H1 (cell line): ENCODE results near the gene SPOPL. TPM values are rescaled to one million over a fixed set of nuclear protein-coding genes. Genes with fewer than 3 reads are reported as not detected.

Source experiments
- CTCF ChIA-PET: fragments of 300-600 bp; sonication (Branson Sonifier 250); formaldehyde crosslinking; loops from one replicate; lab custom pipeline; 2021; ENCODE audit not compliant: partially characterized antibody; lab: Charles Lee
- POLR2A ChIA-PET: fragments of 300-600 bp; sonication (Branson Sonifier 250); formaldehyde crosslinking; loops from one replicate; lab custom pipeline; 2021; ENCODE audit warnings: inconsistent platforms; ENCODE audit not compliant: partially characterized antibody; lab: Charles Lee
- DNase-seq, 2 experiments: peaks; one replicate each; pipeline versions ENCODE4 v3.0.0 to v3.0.0-alpha.2; 2010 to 2022; ENCODE audit warnings: low spot score in 2 of 2, low read depth in 1 of 2, mixed read lengths in 1 of 2
- FAIRE-seq: peaks from 2 replicates; lab custom pipeline; 2011; peaks lifted over from hg19 to GRCh38; lab: Jason Lieb, UNC
- H2AFZ ChIP-seq: 2 replicates; pipeline ENCODE4 v1.8.1; 2012; ENCODE audit warnings: low read length, inconsistent platforms
- H2AK5ac ChIP-seq: 2 replicates; pipeline ENCODE4 v1.6.1; 2013; ENCODE audit warnings: low read depth, low read length
- H2BK120ac ChIP-seq: replicated peaks from 2 replicates; pipeline ENCODE3; 2013; ENCODE audit warnings: low read depth, low read length, inconsistent platforms
- H2BK12ac ChIP-seq: 2 replicates; pipeline ENCODE4 v1.6.1; 2013; ENCODE audit warnings: low read depth, low read length
- H2BK15ac ChIP-seq: 2 replicates; pipeline ENCODE4 v1.6.1; 2013; ENCODE audit warnings: low read length
- H2BK20ac ChIP-seq: 2 replicates; pipeline ENCODE4 v1.6.1; 2013; ENCODE audit warnings: low read length
- H2BK5ac ChIP-seq: 2 replicates; pipeline ENCODE4 v1.6.1; 2013; ENCODE audit warnings: low read depth, low read length
- H3K14ac ChIP-seq: 2 replicates; pipeline ENCODE4 v1.6.1; 2013; ENCODE audit warnings: inconsistent platforms; ENCODE audit not compliant: insufficient read length
- H3K18ac ChIP-seq: 2 replicates; pipeline ENCODE4 v1.6.1; 2013; ENCODE audit warnings: low read length; ENCODE audit errors: extremely low read depth
- H3K23ac ChIP-seq: 2 replicates; pipeline ENCODE4 v1.6.1; 2013; ENCODE audit warnings: inconsistent platforms; ENCODE audit not compliant: insufficient read length
- H3K23me2 ChIP-seq: 2 replicates; pipeline ENCODE4 v1.6.1; 2013; ENCODE audit warnings: low read depth, low read length
- H3K27ac ChIP-seq: 2 replicates; pipeline ENCODE4 v1.6.1; 2011; ENCODE audit warnings: low read depth, low read length, inconsistent platforms
- H3K27me3 ChIP-seq, 4 experiments: replicated peaks in 1 of 4; 1 replicate in 1 of 4; 2 replicates in 3 of 4; pipeline versions ENCODE4 v1.6.1 to v1.8.1; 2011 to 2013; ENCODE audit warnings: low read length in 3 of 4, mild to moderate bottlenecking in 3 of 4, inconsistent platforms in 2 of 4, mixed read lengths in 2 of 4, moderate library complexity in 1 of 4; ENCODE audit not compliant: control insufficient read depth in 3 of 4, insufficient read depth in 3 of 4; ENCODE audit errors: extremely low read depth in 1 of 4
- H3K36me3 ChIP-seq, 4 experiments: 2 replicates each; pipeline versions ENCODE4 v1.6.1 to v1.8.1; 2011 to 2013; ENCODE audit warnings: mild to moderate bottlenecking in 4 of 4, low read length in 3 of 4, moderate library complexity in 2 of 4, control low read depth in 1 of 4, inconsistent platforms in 1 of 4; ENCODE audit not compliant: insufficient read depth in 4 of 4, control insufficient read depth in 2 of 4
- H3K4ac ChIP-seq: replicated peaks from 2 replicates; pipeline ENCODE3; 2013; ENCODE audit warnings: low read length, low read depth, mixed read lengths, inconsistent platforms; ENCODE audit not compliant: insufficient read length
- H3K4me1 ChIP-seq, 4 experiments: replicated peaks in 1 of 4; 1 replicate in 1 of 4; 2 replicates in 3 of 4; pipeline versions ENCODE4 v1.6.1 to v1.8.1; 2011 to 2013; ENCODE audit warnings: low read length in 3 of 4, inconsistent platforms in 2 of 4, mixed read lengths in 1 of 4; ENCODE audit not compliant: insufficient read depth in 4 of 4, control insufficient read depth in 3 of 4
- H3K4me2 ChIP-seq, 2 experiments: 2 replicates each; pipeline versions ENCODE4 v1.6.1 to v1.8.1; 2011 to 2013; ENCODE audit warnings: low read depth in 2 of 2, low read length in 2 of 2, control low read depth in 1 of 2, inconsistent platforms in 1 of 2, mild to moderate bottlenecking in 1 of 2; ENCODE audit not compliant: insufficient read depth in 1 of 2
- H3K4me3 ChIP-seq, 4 experiments: fragments of 200-600, 300-600 bp in 1 of 4; sonication (generic), shearing (Covaris generic), sonication (Bioruptor Twin) in 1 of 4; 2 replicates each; pipeline versions ENCODE4 v1.5.1 to v1.8.1; 2011 to 2016; ENCODE audit warnings: low read length in 4 of 4, low read depth in 3 of 4, control low read depth in 2 of 4, inconsistent platforms in 2 of 4, mild to moderate bottlenecking in 2 of 4, mixed read lengths in 1 of 4, moderate library complexity in 1 of 4; ENCODE audit not compliant: insufficient read depth in 2 of 4; ENCODE audit errors: extremely low read depth in 1 of 4
- H3K56ac ChIP-seq: replicated peaks from 2 replicates; pipeline ENCODE3; 2013; ENCODE audit warnings: low read depth, mild to moderate bottlenecking, mixed read lengths, low read length, inconsistent platforms; ENCODE audit not compliant: insufficient read length
- H3K79me1 ChIP-seq: 2 replicates; pipeline ENCODE4 v1.6.1; 2013; ENCODE audit warnings: low read depth, low read length, control low read depth
- H3K79me2 ChIP-seq, 2 experiments: 2 replicates each; pipeline versions ENCODE4 v1.6.1 to v1.8.1; 2012 to 2013; ENCODE audit warnings: low read length in 2 of 2, mild to moderate bottlenecking in 2 of 2, inconsistent platforms in 1 of 2; ENCODE audit not compliant: insufficient read depth in 2 of 2, control insufficient read depth in 1 of 2
- H3K9ac ChIP-seq, 4 experiments: replicated peaks in 1 of 4; 1 replicate in 1 of 4; 2 replicates in 3 of 4; pipeline versions ENCODE4 v1.6.1 to v1.8.1; 2011 to 2013; ENCODE audit warnings: low read depth in 3 of 4, low read length in 3 of 4, control low read depth in 2 of 4, mild to moderate bottlenecking in 2 of 4, moderate library complexity in 2 of 4, inconsistent platforms in 1 of 4; ENCODE audit errors: extremely low read depth in 1 of 4
- H3K9me3 ChIP-seq, 2 experiments: 2 replicates each; pipeline versions ENCODE4 v1.6.1 to v1.8.1; 2012 to 2013; ENCODE audit warnings: mild to moderate bottlenecking in 2 of 2, moderate library complexity in 2 of 2, control low read depth in 1 of 2, inconsistent platforms in 1 of 2, low read depth in 1 of 2, low read length in 1 of 2, mixed read lengths in 1 of 2; ENCODE audit not compliant: insufficient read depth in 2 of 2
- H4K20me1 ChIP-seq, 2 experiments: replicated peaks in 1 of 2; 2 replicates each; pipeline versions ENCODE3 to v1.8.1; 2011 to 2013; ENCODE audit warnings: inconsistent platforms in 2 of 2, low read length in 2 of 2, mild to moderate bottlenecking in 1 of 2; ENCODE audit not compliant: insufficient read depth in 2 of 2, control insufficient read depth in 1 of 2
- H4K5ac ChIP-seq: 2 replicates; pipeline ENCODE4 v1.6.1; 2013; ENCODE audit warnings: low read length, low read depth, mixed read lengths, inconsistent platforms; ENCODE audit not compliant: insufficient read length
- H4K8ac ChIP-seq: 2 replicates; pipeline ENCODE4 v1.8.0; 2013; ENCODE audit warnings: mild to moderate bottlenecking, moderate library complexity, low read length, inconsistent platforms; ENCODE audit not compliant: insufficient read depth; ENCODE audit errors: extremely low read depth
- H4K91ac ChIP-seq: replicated peaks from 2 replicates; pipeline ENCODE3; 2013; ENCODE audit warnings: low read length, mixed read lengths, inconsistent platforms; ENCODE audit not compliant: insufficient read length
- CHD1 ChIP-seq: IDR thresholded peaks from 2 replicates; pipeline ENCODE4 v1.6.1; 2012; ENCODE audit warnings: low read depth, low read length, improper control_type of control experiment
- CHD2 ChIP-seq: IDR thresholded peaks from 2 replicates; pipeline ENCODE4 v1.6.1; 2012; ENCODE audit warnings: low read length, improper control_type of control experiment
- E2F6 ChIP-seq: IDR thresholded peaks from 2 replicates; pipeline ENCODE4 v1.6.1; 2012; ENCODE audit warnings: inconsistent platforms
- EP300 ChIP-seq, 2 experiments: IDR thresholded peaks; 1 replicate in 1 of 2; 2 replicates in 1 of 2; pipeline ENCODE4 v1.6.1; 2011 to 2012; ENCODE audit warnings: low read depth in 2 of 2, low read length in 2 of 2, mild to moderate bottlenecking in 2 of 2, borderline replicate concordance in 1 of 2, inconsistent platforms in 1 of 2, moderate library complexity in 1 of 2
- HDAC2 ChIP-seq, 2 experiments: fragments of 300-600 bp in 1 of 2; sonication (generic) in 1 of 2; IDR thresholded peaks; 2 replicates each; pipeline ENCODE4 v1.6.1; 2011 to 2012; ENCODE audit warnings: low read depth in 2 of 2, low read length in 2 of 2, mild to moderate bottlenecking in 2 of 2, moderate library complexity in 2 of 2, borderline replicate concordance in 1 of 2, inconsistent platforms in 1 of 2
- MAFK ChIP-seq: IDR thresholded peaks from 2 replicates; pipeline ENCODE4 v1.6.1; 2012; ENCODE audit warnings: low read depth, mild to moderate bottlenecking, improper control_type of control experiment, low read length
- PHF8 ChIP-seq: fragments of 200-600 bp; sonication (generic); conservative IDR thresholded peaks from 2 replicates; pipeline ENCODE4 v1.7.1; 2012; ENCODE audit warnings: low read depth, mild to moderate bottlenecking, inconsistent platforms, low read length, moderate library complexity
- RBBP5 ChIP-seq: IDR thresholded peaks from 2 replicates; pipeline ENCODE4 v1.7.1; 2012; ENCODE audit warnings: low read depth, mild to moderate bottlenecking, inconsistent platforms, low read length, moderate library complexity, borderline replicate concordance
- SAP30 ChIP-seq: fragments of 300-600 bp; sonication (generic); IDR thresholded peaks from 2 replicates; pipeline ENCODE4 v1.7.1; 2012; ENCODE audit warnings: low read length, moderate library complexity, mild to moderate bottlenecking, inconsistent platforms; ENCODE audit not compliant: insufficient read depth, insufficient replicate concordance
- SIX5 ChIP-seq: IDR thresholded peaks from 2 replicates; pipeline ENCODE4 v1.6.1; 2011; ENCODE audit warnings: mild to moderate bottlenecking, low read depth, low read length
- SP4 ChIP-seq: IDR thresholded peaks from 2 replicates; pipeline ENCODE4 v1.6.1; 2012; ENCODE audit warnings: low read length, inconsistent platforms
- SUZ12 ChIP-seq: fragments of 200-600 bp; sonication (generic); IDR thresholded peaks from 2 replicates; pipeline ENCODE4 v1.6.1; 2012; ENCODE audit warnings: mild to moderate bottlenecking, inconsistent platforms, low read length, moderate library complexity, mixed read lengths
- TBP ChIP-seq: IDR thresholded peaks from 2 replicates; pipeline ENCODE4 v1.6.1; 2011; ENCODE audit warnings: low read depth, low read length, improper control_type of control experiment
- TEAD4 ChIP-seq: IDR thresholded peaks from 2 replicates; pipeline ENCODE4 v1.6.1; 2012; ENCODE audit warnings: low read depth, low read length, inconsistent platforms, mixed read lengths
- WGBS, 2 experiments: shearing (Covaris generic) in 1 of 2; methylation state at CpG; one replicate each; pipeline versions ENCODE4 v1.1.6 to v1.1.7; 2013 to 2015; ENCODE audit warnings: low lambda C conversion rate in 2 of 2, mixed read lengths in 2 of 2, inconsistent platforms in 1 of 2, low coverage in 1 of 2, missing lambda C conversion rate in 1 of 2; ENCODE audit not compliant: insufficient replicate concordance in 2 of 2, insufficient coverage in 1 of 2, insufficient read length in 1 of 2; ENCODE audit errors: extremely low coverage in 1 of 2, missing lambda C conversion rate in 1 of 2; 5-methylcytosine and 5-hydroxymethylcytosine counted together
- polyA plus RNA-seq, 7 experiments: library from polyadenylated mRNA; depleted of rRNA in 3 of 7; stranded (reverse) in 5 of 7; unstranded in 2 of 7; fragments of >200 nt in 5 of 7; fragments of 200-250 nt in 2 of 7; gene quantifications; 1 replicate in 5 of 7; 2 replicates in 1 of 7; 4 replicates in 1 of 7; pipeline versions ENCODE4 v1.2.1 to v1.2.3, GENCODE V29; 2011 to 2013; ENCODE audit warnings: missing spikeins in 2 of 7, mixed read lengths in 2 of 7
- total RNA-seq: library from RNA; stranded (reverse); fragmentation: NEBNext Ultra II Directional; extraction: Animal tissue kit (Norgen Biotek cat#: 25700); gene quantifications from 2 replicates; pipeline ENCODE4 v1.2.1, GENCODE V29; 2021

The SPOPL gene
- total and polyA plus RNA-seq, 2 of the 8 experiments (the other 6 are each of a cell fraction or from before 2014, with no cell fraction given): 1.9 to 14.5 TPM

- H4K5ac ChIP-seq: no peak overlapping the region
- TF ChIP-seq SUZ12 (no peak), EP300 (IDR thresholded peaks at IDR 0.05; ENCODE audit: borderline replicate concordance in 1 of 2, low read depth in 2 of 2, low read length in 2 of 2) (no peak), PHF8 (no peak), SP4 (no peak), SIX5 (no peak), E2F6 (no peak), TEAD4 (no peak), HDAC2 (IDR thresholded peaks at IDR 0.05; ENCODE audit: borderline replicate concordance in 1 of 2, low read depth in 2 of 2, low read length in 2 of 2) (no peak), SAP30 (no peak), CHD1 (no peak), RBBP5 (no peak), MAFK (no peak), CHD2 (no peak), TBP (no peak)
Observed at GRCh38 chr2:138620431-138620830, 118.9 kb downstream of the SPOPL start.

More at GRCh38 chr2:138620431-138620830, 118.9 kb downstream of the SPOPL start:
- no peak overlapping the region for H4K91ac ChIP-seq
- H3K27me3 ChIP-seq: no peaks in the 10 kb centered on the region
- no peak overlapping the region for H3K4ac ChIP-seq
- H2AFZ ChIP-seq: no peak overlapping the region
- no peak overlapping the region for H4K8ac ChIP-seq
- H3K79me1 ChIP-seq: no peaks in the 10 kb centered on the region
- ChIA-PET POLR2A (no interaction called here), CTCF (no interaction called here)
- H3K56ac ChIP-seq: no peak overlapping the region
- no peaks in the 10 kb centered on the region for H3K4me1 ChIP-seq
- H3K9me3 ChIP-seq: no peaks in the 10 kb centered on the region
- no peak overlapping the region for H3K23ac ChIP-seq
- H2AK5ac ChIP-seq: no peak overlapping the region
- H2BK15ac ChIP-seq: no peak overlapping the region
- no peak for FAIRE-seq
- DNase-seq: no peak
- no peak overlapping the region for H2BK120ac ChIP-seq
- H3K18ac ChIP-seq: no peak overlapping the region
- H3K27ac ChIP-seq: no peak overlapping the region
- no peak overlapping the region for H2BK12ac ChIP-seq
- H3K23me2 ChIP-seq: no peaks in the 10 kb centered on the region
- no peak overlapping the region for H2BK20ac ChIP-seq
- H3K79me2 ChIP-seq: no peaks in the 10 kb centered on the region
- no peaks in the 10 kb centered on the region for H4K20me1 ChIP-seq
- H3K9ac ChIP-seq: no peak overlapping the region
- H3K14ac ChIP-seq: no peak overlapping the region
- WGBS, 2 experiments: 96% methylated on average over 2 of the region's 2 CpGs; no CpG with 5 or more reads in 1 of the 2 experiments
- H3K36me3 ChIP-seq: no peaks in the 10 kb centered on the region
- no peak overlapping the region for H3K4me3 ChIP-seq
- no peak overlapping the region for H2BK5ac ChIP-seq
- no peak overlapping the region for H3K4me2 ChIP-seq
